ENCODE results near the gene CEP19.
A peak's percentile ranks its signal among the peaks of the same experiment; 100 is the strongest.

DNA sequence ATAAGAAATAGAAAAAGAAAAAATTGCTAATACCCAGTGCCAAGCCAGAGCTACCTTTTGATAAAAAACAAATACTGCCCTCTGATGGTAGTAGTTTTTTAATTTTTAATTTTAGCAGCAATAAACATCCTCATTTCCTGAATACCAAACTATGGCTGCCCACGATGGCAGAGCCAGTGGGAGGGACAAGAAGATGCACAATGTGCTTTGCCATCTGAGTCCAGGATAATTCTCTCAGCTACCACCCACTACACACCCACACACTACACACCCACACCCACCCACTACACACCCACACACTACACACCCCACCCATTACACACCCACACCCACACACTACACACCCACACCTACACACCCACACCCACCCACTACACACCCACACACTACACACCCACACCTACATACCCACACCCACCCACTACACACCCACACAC, 17.8 kb downstream of the CEP19 start:
- TF ChIP-seq, protein P1, sequence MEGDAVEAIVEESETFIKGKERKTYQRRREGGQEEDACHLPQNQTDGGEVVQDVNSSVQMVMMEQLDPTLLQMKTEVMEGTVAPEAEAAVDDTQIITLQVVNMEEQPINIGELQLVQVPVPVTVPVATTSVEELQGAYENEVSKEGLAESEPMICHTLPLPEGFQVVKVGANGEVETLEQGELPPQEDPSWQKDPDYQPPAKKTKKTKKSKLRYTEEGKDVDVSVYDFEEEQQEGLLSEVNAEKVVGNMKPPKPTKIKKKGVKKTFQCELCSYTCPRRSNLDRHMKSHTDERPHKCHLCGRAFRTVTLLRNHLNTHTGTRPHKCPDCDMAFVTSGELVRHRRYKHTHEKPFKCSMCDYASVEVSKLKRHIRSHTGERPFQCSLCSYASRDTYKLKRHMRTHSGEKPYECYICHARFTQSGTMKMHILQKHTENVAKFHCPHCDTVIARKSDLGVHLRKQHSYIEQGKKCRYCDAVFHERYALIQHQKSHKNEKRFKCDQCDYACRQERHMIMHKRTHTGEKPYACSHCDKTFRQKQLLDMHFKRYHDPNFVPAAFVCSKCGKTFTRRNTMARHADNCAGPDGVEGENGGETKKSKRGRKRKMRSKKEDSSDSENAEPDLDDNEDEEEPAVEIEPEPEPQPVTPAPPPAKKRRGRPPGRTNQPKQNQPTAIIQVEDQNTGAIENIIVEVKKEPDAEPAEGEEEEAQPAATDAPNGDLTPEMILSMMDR (IDR thresholded peaks at IDR 0.05; ENCODE audit: poor library complexity, severe bottlenecking): no peak
- TF ChIP-seq POLR2AphosphoS5 (IDR thresholded peaks at IDR 0.05): no peak
- no peak for TF ChIP-seq EP300 (conservative IDR thresholded peaks at IDR 0.05; ENCODE audit: poor library complexity, severe bottlenecking)
- TF ChIP-seq RAD21 (conservative IDR thresholded peaks at IDR 0.05): peak; percentile 12
- TF ChIP-seq EZH2 (IDR thresholded peaks at IDR 0.05; ENCODE audit: borderline replicate concordance, insufficient read depth, low read length, poor library complexity, severe bottlenecking): no peak
- no peak for TF ChIP-seq MXI1 (conservative IDR thresholded peaks at IDR 0.05; ENCODE audit: poor library complexity, severe bottlenecking)
- TF ChIP-seq, protein P2, sequence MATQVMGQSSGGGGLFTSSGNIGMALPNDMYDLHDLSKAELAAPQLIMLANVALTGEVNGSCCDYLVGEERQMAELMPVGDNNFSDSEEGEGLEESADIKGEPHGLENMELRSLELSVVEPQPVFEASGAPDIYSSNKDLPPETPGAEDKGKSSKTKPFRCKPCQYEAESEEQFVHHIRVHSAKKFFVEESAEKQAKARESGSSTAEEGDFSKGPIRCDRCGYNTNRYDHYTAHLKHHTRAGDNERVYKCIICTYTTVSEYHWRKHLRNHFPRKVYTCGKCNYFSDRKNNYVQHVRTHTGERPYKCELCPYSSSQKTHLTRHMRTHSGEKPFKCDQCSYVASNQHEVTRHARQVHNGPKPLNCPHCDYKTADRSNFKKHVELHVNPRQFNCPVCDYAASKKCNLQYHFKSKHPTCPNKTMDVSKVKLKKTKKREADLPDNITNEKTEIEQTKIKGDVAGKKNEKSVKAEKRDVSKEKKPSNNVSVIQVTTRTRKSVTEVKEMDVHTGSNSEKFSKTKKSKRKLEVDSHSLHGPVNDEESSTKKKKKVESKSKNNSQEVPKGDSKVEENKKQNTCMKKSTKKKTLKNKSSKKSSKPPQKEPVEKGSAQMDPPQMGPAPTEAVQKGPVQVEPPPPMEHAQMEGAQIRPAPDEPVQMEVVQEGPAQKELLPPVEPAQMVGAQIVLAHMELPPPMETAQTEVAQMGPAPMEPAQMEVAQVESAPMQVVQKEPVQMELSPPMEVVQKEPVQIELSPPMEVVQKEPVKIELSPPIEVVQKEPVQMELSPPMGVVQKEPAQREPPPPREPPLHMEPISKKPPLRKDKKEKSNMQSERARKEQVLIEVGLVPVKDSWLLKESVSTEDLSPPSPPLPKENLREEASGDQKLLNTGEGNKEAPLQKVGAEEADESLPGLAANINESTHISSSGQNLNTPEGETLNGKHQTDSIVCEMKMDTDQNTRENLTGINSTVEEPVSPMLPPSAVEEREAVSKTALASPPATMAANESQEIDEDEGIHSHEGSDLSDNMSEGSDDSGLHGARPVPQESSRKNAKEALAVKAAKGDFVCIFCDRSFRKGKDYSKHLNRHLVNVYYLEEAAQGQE (IDR thresholded peaks at IDR 0.05; ENCODE audit: borderline replicate concordance): no peak
- no peak for TF ChIP-seq SMC3 (conservative IDR thresholded peaks at IDR 0.05; ENCODE audit: poor library complexity)

All from neural cell (in vitro differentiated cells).